ENCODE results near the gene KLF9.
"Not testable (repeated sequence)": the region's sequence is repeated elsewhere in the genome, so short reads cannot be mapped to it uniquely, and the experiment has no call there.

KLF9 gene

GRCh38 chr9:70403166-70403565 lies 11.3 kb downstream of the KLF9 start:
- no peak for DNase-seq

GRCh38 chr9:70402213-70402612 lies 12.2 kb downstream of the KLF9 start:
- DNase-seq = no peak

GRCh38 chr9:70401241-70401640 lies 13.2 kb downstream of the KLF9 start:
- DNase-seq = not testable (repeated sequence)

GRCh38 chr9:70400107-70400892 lies 14.2 kb downstream of the KLF9 start:
- DNase-seq = no peak

- DNase-seq = no peak
These were observed 15.3 kb downstream of the KLF9 start for GRCh38 chr9:70399141-70399540.

- no peak for DNase-seq
These were observed 16.3 kb downstream of the KLF9 start for GRCh38 chr9:70398145-70398556.

- no peak for DNase-seq
These were observed 18.8 kb downstream of the KLF9 start for GRCh38 chr9:70395652-70396051.

- no peak for DNase-seq
These were observed 21.6 kb downstream of the KLF9 start for GRCh38 chr9:70392850-70393249.

GRCh38 chr9:70392189-70392588 lies 22.3 kb downstream of the KLF9 start:
- DNase-seq = peak; percentile 3

GRCh38 chr9:70390933-70391341 lies 23.5 kb downstream of the KLF9 start:
- DNase-seq = no peak

- no peak for DNase-seq
These were observed 24.7 kb downstream of the KLF9 start for GRCh38 chr9:70389621-70390266.

GRCh38 chr9:70389188-70389587 lies 25.3 kb downstream of the KLF9 start:
- DNase-seq = no peak

- DNase-seq = no peak
These were observed 26.8 kb downstream of the KLF9 start for GRCh38 chr9:70387663-70388062.

- no peak for DNase-seq
These were observed 29.0 kb downstream of the KLF9 start for GRCh38 chr9:70385426-70385825.

- DNase-seq = no peak
These were observed 31.5 kb downstream of the KLF9 start for GRCh38 chr9:70382709-70383605.

- no peak for DNase-seq
These were observed 32.3 kb downstream of the KLF9 start for GRCh38 chr9:70382046-70382708.

GRCh38 chr9:70374962-70375618 lies 39.4 kb downstream of the KLF9 start:
- no peak for DNase-seq

GRCh38 chr9:70367305-70367930 lies 47.0 kb downstream of the KLF9 start:
- no peak for DNase-seq

GRCh38 chr9:70363760-70364159 lies 50.7 kb downstream of the KLF9 start:
- no peak for DNase-seq

- DNase-seq = no peak
These were observed 51.5 kb downstream of the KLF9 start for GRCh38 chr9:70362952-70363351.

GRCh38 chr9:70355801-70356200 lies 58.7 kb downstream of the KLF9 start:
- no peak for DNase-seq

- DNase-seq = no peak
These were observed 61.7 kb downstream of the KLF9 start for GRCh38 chr9:70352802-70353201.
